CD8-positive, alpha-beta memory T cell (primary cell): ENCODE data around the gene KDM2A. TPM values are rescaled to one million over a fixed set of nuclear protein-coding genes. Genes with fewer than 3 reads are reported as not detected.

Experiments used
- CTCF ChIA-PET: fragments of 350-600 bp; sonication (Branson Sonifier 250); formaldehyde crosslinking; loops from one replicate; lab custom pipeline; 2021; ENCODE audit warnings: antibody characterized with exemption; lab: Charles Lee
- POLR2A ChIA-PET: fragments of 350-600 bp; sonication (Branson Sonifier 250); formaldehyde crosslinking; loops from one replicate; lab custom pipeline; 2021; ENCODE audit warnings: antibody characterized with exemption; lab: Charles Lee
- DNase-seq, 5 donors: peaks; one replicate each; pipeline versions ENCODE4 v3.0.0 to v3.0.0-alpha.2; 2020 to 2022; ENCODE audit warnings: mixed read lengths in 1 of 5
- H3K27ac ChIP-seq: one replicate; pipeline ENCODE4 v1.7.0; 2013; ENCODE audit warnings: low read depth, mild to moderate bottlenecking, low read length, moderate library complexity
- H3K27me3 ChIP-seq: 2 replicates; pipeline ENCODE4 v1.7.0; 2013; ENCODE audit warnings: low read length, mild to moderate bottlenecking; ENCODE audit not compliant: insufficient read depth, poor library complexity, severe bottlenecking
- H3K36me3 ChIP-seq: 2 replicates; pipeline ENCODE4 v1.7.0; 2013; ENCODE audit warnings: mild to moderate bottlenecking, low read length, moderate library complexity; ENCODE audit not compliant: insufficient read depth
- H3K4me1 ChIP-seq: 2 replicates; pipeline ENCODE4 v1.7.0; 2013; ENCODE audit warnings: mild to moderate bottlenecking, low read length, moderate library complexity; ENCODE audit not compliant: insufficient read depth
- H3K4me3 ChIP-seq: 2 replicates; pipeline ENCODE4 v1.7.0; 2013; ENCODE audit warnings: mild to moderate bottlenecking, low read length
- H3K9me3 ChIP-seq: 2 replicates; pipeline ENCODE4 v1.7.0; 2013; ENCODE audit warnings: mild to moderate bottlenecking, low read length
- H3K27ac Mint-ChIP-seq, 8 donors: one replicate each; pipeline ENCODE4 v1.8.0; 2020 to 2021; ENCODE audit warnings: mixed read lengths in 8 of 8, mild to moderate bottlenecking in 6 of 8, inconsistent platforms in 3 of 8, moderate library complexity in 3 of 8
- H3K27me3 Mint-ChIP-seq, 2 donors: one replicate each; pipeline ENCODE4 v1.8.0; 2020 to 2021; ENCODE audit warnings: mixed read lengths in 2 of 2, mild to moderate bottlenecking in 1 of 2, moderate library complexity in 1 of 2
- H3K36me3 Mint-ChIP-seq, 3 donors: one replicate each; pipeline ENCODE4 v1.8.0; 2020 to 2021; ENCODE audit warnings: mixed read lengths in 3 of 3, inconsistent platforms in 1 of 3, mild to moderate bottlenecking in 1 of 3
- H3K4me1 Mint-ChIP-seq, 3 donors: one replicate each; pipeline ENCODE4 v1.8.0; 2020 to 2021; ENCODE audit warnings: mixed read lengths in 3 of 3, inconsistent platforms in 1 of 3, mild to moderate bottlenecking in 1 of 3
- H3K4me3 Mint-ChIP-seq, 7 donors: one replicate each; pipeline ENCODE4 v1.8.0; 2020 to 2021; ENCODE audit warnings: mixed read lengths in 7 of 7, mild to moderate bottlenecking in 6 of 7, moderate library complexity in 4 of 7, inconsistent platforms in 2 of 7
- H3K9me3 Mint-ChIP-seq, 5 donors: one replicate each; pipeline ENCODE4 v1.8.0; 2020 to 2022; ENCODE audit warnings: mixed read lengths in 5 of 5, mild to moderate bottlenecking in 3 of 5, moderate library complexity in 2 of 5, inconsistent platforms in 1 of 5
- polyA plus RNA-seq: library from polyadenylated mRNA; unstranded; fragments of 300-500 nt; fragmentation: Illumina TruSeq; gene quantifications from one replicate; pipeline ENCODE4 v1.2.3, GENCODE V29; 2021
- total RNA-seq, 2 experiments: library from RNA; stranded (reverse); gene quantifications; one replicate each; pipeline ENCODE4 v1.2.3, GENCODE V29; 2021

The KDM2A gene
- total and polyA plus RNA-seq, 3 experiments from 2014 or later: 20.4 to 107 (median 101) TPM

DNA sequence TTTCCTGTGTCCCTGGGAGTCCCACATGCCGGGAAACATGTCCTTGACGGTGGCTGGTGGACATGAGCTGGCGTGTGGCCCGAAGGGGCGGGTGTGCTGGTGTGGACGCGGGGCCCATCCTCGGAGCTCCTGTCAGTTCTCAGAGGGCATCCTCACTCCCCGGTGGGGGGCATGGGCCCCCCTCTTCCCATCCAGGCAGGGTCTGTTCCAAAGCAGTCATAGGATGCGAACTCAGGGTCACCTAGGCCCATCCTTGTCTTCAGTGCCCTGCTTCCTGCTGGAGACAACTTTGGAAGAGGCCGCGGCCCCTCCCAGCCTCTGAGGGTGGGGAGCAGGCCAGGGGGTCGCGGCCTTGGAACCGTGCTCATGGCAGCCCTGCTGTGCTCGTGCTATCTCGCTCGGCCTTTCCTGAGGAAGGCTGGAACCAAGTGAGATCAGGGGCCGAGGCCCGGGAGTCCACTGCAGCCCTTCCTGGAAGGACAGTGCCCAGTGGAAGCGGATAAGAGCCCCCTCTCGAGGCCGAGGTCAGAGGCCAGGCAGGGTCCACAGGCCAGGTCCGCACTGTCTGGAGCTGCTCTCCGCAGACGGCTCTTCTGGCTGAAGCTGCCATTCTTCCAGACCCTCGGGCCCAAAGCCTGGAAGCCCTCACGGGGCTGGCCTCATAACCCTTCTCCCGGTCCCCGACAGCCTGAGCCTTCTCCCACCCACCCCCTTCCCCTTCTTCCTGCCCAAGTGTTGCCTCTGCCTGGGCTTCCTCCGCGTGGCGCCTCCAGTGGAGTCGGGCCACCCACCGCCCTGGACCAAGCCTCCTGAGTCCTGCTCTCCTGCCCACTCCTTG is 155.9 kb downstream of the KDM2A start:
- Mint-ChIP-seq H3K27ac (peak overlapping the region; percentile 86 to 99 (median 98)), H3K4me1 (peaks cover 79 to 97% (median 88%) of the 10 kb centered on the region in 3 donors), H3K9me3 (peaks cover 0 to 3% (median 0%) of the 10 kb centered on the region in 5 donors), H3K36me3 (peaks cover 0 to 72% (median 5%) of the 10 kb centered on the region in 3 donors), H3K4me3 (peak overlapping the region; percentile 59 to 90 (median 80)), H3K27me3 (peaks cover 0 to 2% of the 10 kb centered on the region in 2 donors)
- no peak overlapping the region for H3K4me3 ChIP-seq
- ChIA-PET POLR2A (interaction anchor here (12.9 kb wide), 1 partner anchor 14 kb away, joined by 283 read pairs; the partner anchor contains the start of gene ANKRD13D), CTCF (interaction anchor here (1.5 to 2.2 kb wide), 2 partner anchors 12 to 42 kb away, joined by 4 to 5 read pairs; no protein-coding TSS in a partner anchor)
- H3K9me3 ChIP-seq: no peaks in the 10 kb centered on the region
- H3K27ac ChIP-seq: peak overlapping the region; percentile 24
- H3K36me3 ChIP-seq: peaks cover 32% of the 10 kb centered on the region
- no peaks in the 10 kb centered on the region for H3K27me3 ChIP-seq
- H3K4me1 ChIP-seq: peaks cover 100% of the 10 kb centered on the region
- DNase-seq: peak in 1 of 5 donors; percentile 45

DNA sequence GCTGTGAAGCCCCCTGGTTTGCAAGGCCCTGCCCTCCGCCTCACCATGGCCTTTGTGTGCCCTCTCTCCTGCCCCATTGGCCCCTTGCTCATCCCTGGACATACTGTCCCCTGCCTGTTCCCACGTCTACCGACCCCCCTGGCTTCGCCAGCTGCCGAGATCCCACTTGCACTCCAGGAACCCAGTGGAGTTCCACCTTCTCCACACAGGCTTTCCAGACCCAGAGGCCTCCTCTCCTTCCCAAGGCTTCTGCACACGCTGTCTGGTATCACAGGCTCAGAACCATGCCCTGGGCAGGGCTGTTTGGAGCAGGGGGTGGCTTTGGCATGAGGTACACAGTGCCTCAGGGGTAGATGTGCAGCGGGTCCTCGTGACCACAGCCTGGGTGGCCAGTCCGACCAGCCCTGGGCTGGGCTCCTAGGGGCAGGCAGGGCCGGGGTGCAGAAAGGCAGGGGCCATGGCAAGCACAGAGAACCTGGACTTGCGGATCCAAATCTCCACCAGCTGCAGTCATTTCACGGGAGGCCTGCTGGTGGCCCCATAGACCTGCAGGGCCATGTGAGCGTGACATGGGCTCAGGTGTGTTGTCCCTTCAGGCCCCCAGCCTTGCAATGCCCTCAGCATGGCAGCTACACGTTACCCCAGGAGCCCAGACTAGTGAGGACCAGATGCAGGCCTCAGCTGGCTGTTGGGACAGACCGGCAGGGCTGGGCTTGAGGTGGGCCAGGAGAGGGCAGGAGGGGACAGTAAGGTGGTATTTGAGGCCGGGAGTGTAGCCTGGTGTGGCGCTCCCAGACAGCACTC is 156.7 kb downstream of the KDM2A start:
- Histone ChIP-seq H3K27ac (peak overlapping the region; percentile 47), H3K36me3 (peaks cover 38% of the 10 kb centered on the region), H3K4me3 (peak overlapping the region; percentile 62), H3K4me1 (peaks cover 100% of the 10 kb centered on the region), H3K9me3 (no peaks in the 10 kb centered on the region), H3K27me3 (no peaks in the 10 kb centered on the region)
- Mint-ChIP-seq H3K27ac (peak overlapping the region; percentile 86 to 99 (median 98)), H3K36me3 (peaks cover 0 to 73% (median 6%) of the 10 kb centered on the region in 3 donors), H3K27me3 (peaks cover 0 to 2% of the 10 kb centered on the region in 2 donors), H3K9me3 (peaks cover 0 to 2% (median 0%) of the 10 kb centered on the region in 5 donors), H3K4me1 (peaks cover 76 to 93% (median 84%) of the 10 kb centered on the region in 3 donors), H3K4me3 (peak overlapping the region; percentile 75 to 89 (median 81))
- ChIA-PET CTCF (interaction anchor here (1.0 to 2.7 kb wide), 4 partner anchors 8 to 42 kb away, joined by 4 to 11 read pairs (median 4); no protein-coding TSS in a partner anchor), POLR2A (interaction anchor here (0.8 to 12.9 kb wide), 2 partner anchors 13 to 209 kb away, joined by 3 to 283 read pairs; partner anchors contain the start of gene ANKRD13D)
- peak in 2 of 5 donors; percentile 52 to 59 for DNase-seq

DNA sequence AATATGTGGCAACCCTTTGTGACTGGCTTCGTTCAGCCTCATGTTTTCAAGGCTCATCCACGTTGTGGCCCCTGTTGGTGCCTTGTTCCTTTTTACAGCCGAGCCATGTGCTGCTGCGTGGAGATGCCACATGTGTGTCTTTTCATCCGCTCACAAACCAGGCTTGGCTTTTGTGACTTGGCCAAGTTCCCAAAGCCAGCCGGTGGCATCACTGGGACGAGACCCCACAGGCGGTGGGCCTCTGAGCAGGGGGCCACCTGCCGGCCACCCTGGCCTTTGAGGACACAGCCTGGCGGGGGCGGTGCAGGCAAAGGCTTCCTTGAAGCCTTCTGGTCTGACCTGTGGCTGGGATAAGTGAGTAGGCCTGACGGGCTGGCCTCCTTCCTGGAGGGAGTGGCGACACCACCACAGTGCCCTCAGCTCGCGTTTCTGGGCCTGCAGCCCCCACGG is 157.7 kb downstream of the KDM2A start:
- H3K4me3 ChIP-seq: peak overlapping the region; percentile 62
- peaks cover 0 to 73% (median 4%) of the 10 kb centered on the region in 3 donors for H3K36me3 Mint-ChIP-seq

DNA sequence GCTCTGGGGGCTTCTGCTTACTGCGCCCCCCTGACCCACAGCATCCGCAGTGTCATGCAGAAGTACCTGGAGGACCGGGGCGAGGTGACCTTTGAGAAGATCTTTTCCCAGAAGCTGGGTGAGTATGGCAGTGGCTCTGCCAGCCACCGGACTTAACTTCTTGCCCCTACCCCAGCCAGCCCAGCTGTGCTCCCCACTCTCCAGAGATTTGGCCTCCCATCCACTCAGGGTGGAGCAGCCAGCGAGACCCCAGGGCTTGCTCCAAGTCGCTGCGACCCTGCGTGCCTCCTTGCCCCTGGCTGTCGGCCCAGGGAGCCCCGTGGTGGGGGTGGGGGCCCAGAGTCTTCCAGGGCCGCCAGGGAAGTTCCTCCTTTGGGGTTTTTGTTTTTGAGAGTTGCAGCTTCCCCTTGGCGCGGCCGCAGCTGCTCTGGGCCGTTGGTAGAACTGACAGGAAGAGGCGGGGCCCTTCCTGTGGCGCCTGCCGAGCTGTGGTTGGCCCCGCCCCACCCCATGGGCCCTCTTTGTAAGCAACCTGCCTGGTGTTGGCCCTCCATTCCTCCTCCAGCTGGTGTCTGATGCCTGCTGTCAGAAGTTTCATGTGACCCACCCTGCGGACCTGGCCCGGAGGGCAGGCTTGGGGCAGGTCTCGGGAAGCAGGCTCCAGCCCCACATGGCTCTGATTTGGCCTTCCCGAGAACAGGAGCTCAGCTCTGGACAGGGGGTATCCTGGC is 158.3 kb downstream of the KDM2A start:
- peak; percentile 87 to 95 (median 94) for DNase-seq
- ChIA-PET CTCF (interaction anchor here (0.8 to 3.5 kb wide), 13 partner anchors 9 to 197 kb away, joined by 3 to 33 read pairs (median 7); partner anchors contain the start of genes ANKRD13D, GRK2 and POLD4), POLR2A (interaction anchor here (1.0 to 12.9 kb wide), 11 partner anchors 10 to 128 kb away, joined by 3 to 283 read pairs (median 5); partner anchors contain the start of genes ANKRD13D, GRK2, POLD4 and SSH3)
- Histone ChIP-seq H3K27me3 (no peaks in the 10 kb centered on the region), H3K4me3 (peak overlapping the region; percentile 62), H3K4me1 (peaks cover 88% of the 10 kb centered on the region), H3K27ac (peak overlapping the region; percentile 89), H3K9me3 (no peaks in the 10 kb centered on the region), H3K36me3 (peaks cover 54% of the 10 kb centered on the region)
- H3K27ac Mint-ChIP-seq: peak overlapping the region; percentile 86 to 99 (median 98)
- peaks cover 61 to 79% (median 68%) of the 10 kb centered on the region in 3 donors for H3K4me1 Mint-ChIP-seq
- H3K27me3 Mint-ChIP-seq: no peaks in the 10 kb centered on the region
- H3K36me3 Mint-ChIP-seq: peaks cover 0 to 72% (median 5%) of the 10 kb centered on the region in 3 donors
- peaks cover 0 to 2% (median 0%) of the 10 kb centered on the region in 5 donors for H3K9me3 Mint-ChIP-seq
- peak overlapping the region; percentile 75 to 89 (median 81) for H3K4me3 Mint-ChIP-seq

More for the DNA sequence above, 157.7 kb downstream of the KDM2A start:
- Histone ChIP-seq H3K36me3 (peaks cover 48% of the 10 kb centered on the region), H3K4me1 (peaks cover 92% of the 10 kb centered on the region), H3K27me3 (no peaks in the 10 kb centered on the region), H3K9me3 (no peaks in the 10 kb centered on the region), H3K27ac (peak overlapping the region; percentile 89)
- Mint-ChIP-seq H3K27me3 (no peaks in the 10 kb centered on the region), H3K9me3 (peaks cover 0 to 2% (median 0%) of the 10 kb centered on the region in 5 donors), H3K27ac (peak overlapping the region; percentile 86 to 99 (median 98)), H3K4me3 (peak overlapping the region; percentile 75 to 89 (median 81)), H3K4me1 (peaks cover 66 to 83% (median 74%) of the 10 kb centered on the region in 3 donors)
- peak in 2 of 5 donors; percentile 55 to 65 for DNase-seq
- CTCF ChIA-PET: interaction anchor here (0.9 to 3.5 kb wide), 11 partner anchors 9 to 137 kb away, joined by 3 to 33 read pairs (median 7); partner anchors contain the start of genes ANKRD13D, GRK2 and POLD4
- POLR2A ChIA-PET: interaction anchor here (1.0 to 12.9 kb wide), 7 partner anchors 9 to 41 kb away, joined by 3 to 283 read pairs (median 6); partner anchors contain the start of genes ANKRD13D, GRK2 and SSH3

DNA sequence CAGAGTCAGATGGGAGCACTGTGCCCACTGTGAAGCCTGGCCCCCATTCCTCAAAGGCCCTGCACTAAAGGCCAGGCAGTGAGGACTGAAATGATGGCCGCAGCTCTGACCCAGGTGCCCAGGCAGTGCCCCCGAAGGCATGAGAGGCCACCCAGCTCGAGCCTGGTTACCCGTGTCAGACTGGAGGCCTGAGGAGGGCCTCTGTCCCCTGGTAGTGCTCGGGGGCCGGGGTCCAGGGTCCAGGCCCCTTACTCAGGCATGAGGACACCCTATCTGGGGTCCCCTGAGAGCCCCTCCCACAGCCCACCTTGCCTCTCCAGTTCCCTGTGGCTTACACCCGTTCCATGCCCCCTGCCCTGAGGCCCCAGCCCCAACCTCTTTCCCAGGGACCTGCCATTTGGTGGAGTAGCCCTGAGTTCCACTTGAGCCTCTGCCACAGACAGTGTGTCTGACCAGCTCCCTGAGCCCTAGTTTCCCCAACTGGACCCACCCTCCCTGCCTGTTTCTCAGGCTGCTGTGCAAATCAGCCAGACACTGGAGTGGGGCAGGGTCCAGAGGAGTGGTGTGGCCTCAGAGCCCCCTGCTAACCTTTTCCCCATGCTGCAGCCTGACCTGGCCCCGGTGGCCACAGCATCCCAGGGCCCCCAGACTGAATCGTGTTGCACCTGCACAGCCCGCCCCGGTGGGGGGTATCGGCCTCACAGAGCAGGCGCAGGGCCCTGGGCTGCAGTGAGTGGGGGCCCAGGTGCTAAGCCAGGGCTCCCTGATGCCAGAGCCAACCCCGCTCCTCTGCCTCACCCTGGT is 159.3 kb downstream of the KDM2A start:
- Histone ChIP-seq H3K4me3 (peak overlapping the region; percentile 59), H3K27me3 (no peaks in the 10 kb centered on the region), H3K36me3 (peaks cover 64% of the 10 kb centered on the region), H3K9me3 (no peaks in the 10 kb centered on the region), H3K4me1 (peaks cover 88% of the 10 kb centered on the region), H3K27ac (peak overlapping the region; percentile 68)
- POLR2A ChIA-PET: interaction anchor here (1.0 to 12.9 kb wide), 12 partner anchors 7 to 127 kb away, joined by 3 to 283 read pairs (median 6); partner anchors contain the start of genes ANKRD13D, GRK2, POLD4 and SSH3
- CTCF ChIA-PET: interaction anchor here (0.8 to 3.5 kb wide), 11 partner anchors 10 to 198 kb away, joined by 3 to 33 read pairs (median 7); partner anchors contain the start of genes ANKRD13D, GRK2 and POLD4
- Mint-ChIP-seq H3K4me3 (peak overlapping the region; percentile 75 to 89 (median 81)), H3K27ac (peak overlapping the region; percentile 86 to 99 (median 98)), H3K27me3 (no peaks in the 10 kb centered on the region), H3K36me3 (peaks cover 0 to 75% (median 6%) of the 10 kb centered on the region in 3 donors), H3K9me3 (peaks cover 0 to 2% (median 0%) of the 10 kb centered on the region in 5 donors), H3K4me1 (peaks cover 54 to 73% (median 58%) of the 10 kb centered on the region in 3 donors)
- peak in 1 of 5 donors; percentile 40 for DNase-seq
